ENCODE results near the gene OSBPL8. TPM values are rescaled to one million over a fixed set of nuclear protein-coding genes. Genes with fewer than 3 reads are reported as not detected.
A peak's percentile ranks its signal among the peaks of the same experiment; 100 is the strongest.

The OSBPL8 gene
- total RNA-seq, 1 donor from 2014 or later, result 119 TPM

GRCh38 chr12:76546889-76547288 is 12.7 kb downstream of the OSBPL8 start:
- H3K4me1 ChIP-seq (ENCODE audit: insufficient read depth, low read length), result peaks cover 25% of the 10 kb centered on the region
- H3K9ac ChIP-seq (ENCODE audit: low read length), result no peak overlapping the region
- FAIRE-seq, result no peak
- no peak overlapping the region for H3K4me3 ChIP-seq (ENCODE audit: insufficient read depth, low read depth, low read length)
- DNase-seq (ENCODE audit: low read depth), result no peak
- no peaks in the 10 kb centered on the region for H3K9me3 ChIP-seq (ENCODE audit: insufficient read depth, low read depth, low read length)
- H3K27ac ChIP-seq (ENCODE audit: low read depth, low read length), result no peak overlapping the region
- TF ChIP-seq EZH2 (IDR thresholded peaks at IDR 0.05; ENCODE audit: insufficient read depth, low read length), result no peak
- no peak for TF ChIP-seq CTCF (IDR thresholded peaks at IDR 0.05; ENCODE audit: insufficient read depth, low read depth, low read length)
- no peaks in the 10 kb centered on the region for H3K36me3 ChIP-seq (ENCODE audit: insufficient read depth, low read length)
- H3K27me3 ChIP-seq (ENCODE audit: insufficient read depth, low read length), result no peaks in the 10 kb centered on the region
- Mint-ChIP-seq H3K9me3 (ENCODE audit: unreplicated experiment) (no peaks in the 10 kb centered on the region), H3K4me1 (ENCODE audit: low read depth, unreplicated experiment) (peaks cover 30% of the 10 kb centered on the region), H3K27ac (ENCODE audit: unreplicated experiment) (peak overlapping the region; percentile 3), H3K27me3 (ENCODE audit: low read depth, unreplicated experiment) (no peaks in the 10 kb centered on the region), H3K4me3 (ENCODE audit: unreplicated experiment) (peak overlapping the region; percentile 3), H3K36me3 (ENCODE audit: low read depth, unreplicated experiment) (no peaks in the 10 kb centered on the region)
- peaks cover 56% of the 10 kb centered on the region for H4K20me1 ChIP-seq (ENCODE audit: insufficient read depth, low read length)
- no peak overlapping the region for H3K4me2 ChIP-seq (ENCODE audit: low read length)
- peaks cover 99% of the 10 kb centered on the region for H3K79me2 ChIP-seq (ENCODE audit: insufficient read depth, low read length)
- no peak overlapping the region for H2AFZ ChIP-seq (ENCODE audit: low read depth, low read length)

- FAIRE-seq (no peak), DNase-seq (ENCODE audit: low read depth) (no peak)
- H3K9ac ChIP-seq (ENCODE audit: low read length), result no peak overlapping the region
- no peak overlapping the region for H3K4me3 ChIP-seq (ENCODE audit: insufficient read depth, low read depth, low read length)
- no peak overlapping the region for H3K4me2 ChIP-seq (ENCODE audit: low read length)
- no peak overlapping the region for H3K27ac Mint-ChIP-seq (ENCODE audit: unreplicated experiment)
- no peaks in the 10 kb centered on the region for H3K36me3 ChIP-seq (ENCODE audit: insufficient read depth, low read length)
- H3K27ac ChIP-seq (ENCODE audit: low read depth, low read length), result no peak overlapping the region
- no peak overlapping the region for H2AFZ ChIP-seq (ENCODE audit: low read depth, low read length)
- H3K4me1 Mint-ChIP-seq (ENCODE audit: low read depth, unreplicated experiment), result peaks cover 30% of the 10 kb centered on the region
- no peaks in the 10 kb centered on the region for H3K27me3 ChIP-seq (ENCODE audit: insufficient read depth, low read length)
- no peaks in the 10 kb centered on the region for H3K9me3 Mint-ChIP-seq (ENCODE audit: unreplicated experiment)
- H3K79me2 ChIP-seq (ENCODE audit: insufficient read depth, low read length), result peaks cover 95% of the 10 kb centered on the region
- no peaks in the 10 kb centered on the region for H3K36me3 Mint-ChIP-seq (ENCODE audit: low read depth, unreplicated experiment)
- peaks cover 25% of the 10 kb centered on the region for H3K4me1 ChIP-seq (ENCODE audit: insufficient read depth, low read length)
- no peaks in the 10 kb centered on the region for H3K27me3 Mint-ChIP-seq (ENCODE audit: low read depth, unreplicated experiment)
- TF ChIP-seq EZH2 (IDR thresholded peaks at IDR 0.05; ENCODE audit: insufficient read depth, low read length), result no peak
- H3K9me3 ChIP-seq (ENCODE audit: insufficient read depth, low read depth, low read length), result no peaks in the 10 kb centered on the region
- no peak overlapping the region for H3K4me3 Mint-ChIP-seq (ENCODE audit: unreplicated experiment)
- peaks cover 51% of the 10 kb centered on the region for H4K20me1 ChIP-seq (ENCODE audit: insufficient read depth, low read length)
These were observed 14.1 kb downstream of the OSBPL8 start for GRCh38 chr12:76545486-76545885.

- Histone ChIP-seq H3K4me3 (ENCODE audit: insufficient read depth, low read depth, low read length) (no peak overlapping the region), H3K27ac (ENCODE audit: low read depth, low read length) (no peak overlapping the region), H3K9ac (ENCODE audit: low read length) (no peak overlapping the region), H2AFZ (ENCODE audit: low read depth, low read length) (no peak overlapping the region), H3K27me3 (ENCODE audit: insufficient read depth, low read length) (no peaks in the 10 kb centered on the region), H3K36me3 (ENCODE audit: insufficient read depth, low read length) (no peaks in the 10 kb centered on the region), H3K4me1 (ENCODE audit: insufficient read depth, low read length) (peaks cover 25% of the 10 kb centered on the region), H4K20me1 (ENCODE audit: insufficient read depth, low read length) (peaks cover 54% of the 10 kb centered on the region), H3K9me3 (ENCODE audit: insufficient read depth, low read depth, low read length) (no peaks in the 10 kb centered on the region), H3K4me2 (ENCODE audit: low read length) (no peak overlapping the region), H3K79me2 (ENCODE audit: insufficient read depth, low read length) (peaks cover 96% of the 10 kb centered on the region)
- H3K27ac Mint-ChIP-seq (ENCODE audit: unreplicated experiment), result no peak overlapping the region
- H3K27me3 Mint-ChIP-seq (ENCODE audit: low read depth, unreplicated experiment), result no peaks in the 10 kb centered on the region
- FAIRE-seq (no peak), DNase-seq (ENCODE audit: low read depth) (no peak)
- no peaks in the 10 kb centered on the region for H3K9me3 Mint-ChIP-seq (ENCODE audit: unreplicated experiment)
- TF ChIP-seq EZH2 (IDR thresholded peaks at IDR 0.05; ENCODE audit: insufficient read depth, low read length), result no peak
- TF ChIP-seq CTCF (IDR thresholded peaks at IDR 0.05; ENCODE audit: insufficient read depth, low read depth, low read length), result no peak
- H3K36me3 Mint-ChIP-seq (ENCODE audit: low read depth, unreplicated experiment), result no peaks in the 10 kb centered on the region
- H3K4me1 Mint-ChIP-seq (ENCODE audit: low read depth, unreplicated experiment), result peaks cover 35% of the 10 kb centered on the region
- H3K4me3 Mint-ChIP-seq (ENCODE audit: unreplicated experiment), result no peak overlapping the region
These were observed 14.8 kb downstream of the OSBPL8 start for GRCh38 chr12:76544601-76545261.

All from astrocyte (in vitro differentiated cells and primary cell).